Measurements from ENCODE around the gene SFXN3.
"Not testable (repeated sequence)": the region's sequence is repeated elsewhere in the genome, so short reads cannot be mapped to it uniquely, and the experiment has no call there.

Gene SFXN3

DNA sequence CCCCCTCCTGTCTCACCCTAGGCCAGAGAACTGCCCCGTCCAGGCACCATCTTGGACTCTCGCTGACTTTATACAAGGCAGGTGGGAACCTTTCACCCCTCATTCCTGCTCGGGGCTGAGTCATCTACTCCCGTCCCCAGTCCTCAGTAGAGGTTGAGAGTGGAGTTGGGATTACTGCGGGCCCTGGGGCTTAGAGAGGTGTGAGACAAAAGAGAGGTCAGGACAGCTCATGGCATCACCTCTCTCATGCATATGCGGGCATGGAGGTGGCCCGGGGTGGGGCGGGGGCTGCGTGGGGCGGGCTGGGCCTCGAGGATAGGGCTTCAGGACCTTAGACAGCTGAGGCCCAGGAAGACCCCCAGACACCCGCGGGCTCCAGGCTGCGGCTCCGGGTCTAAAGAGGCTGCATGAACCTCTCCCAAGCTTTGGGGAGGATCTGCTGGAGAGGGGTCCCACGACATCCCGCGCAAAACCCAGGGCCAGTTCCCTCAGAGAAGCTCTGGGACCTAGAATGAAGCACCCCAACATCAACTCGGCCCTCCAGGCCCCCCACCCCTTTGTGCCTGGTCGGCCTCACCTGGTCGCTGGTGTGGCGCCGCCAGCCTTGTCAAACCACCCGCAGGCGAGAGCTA is 422 bp upstream of the SFXN3 start:
- peak overlapping the region; percentile 51; the same call in 1 of the 2 replicates for H3K4me3 ChIP-seq (ENCODE audit: low read length)
- no peak for TF ChIP-seq ZNF274 (IDR thresholded peaks at IDR 0.05; ENCODE audit: low read depth, low read length)

DNA sequence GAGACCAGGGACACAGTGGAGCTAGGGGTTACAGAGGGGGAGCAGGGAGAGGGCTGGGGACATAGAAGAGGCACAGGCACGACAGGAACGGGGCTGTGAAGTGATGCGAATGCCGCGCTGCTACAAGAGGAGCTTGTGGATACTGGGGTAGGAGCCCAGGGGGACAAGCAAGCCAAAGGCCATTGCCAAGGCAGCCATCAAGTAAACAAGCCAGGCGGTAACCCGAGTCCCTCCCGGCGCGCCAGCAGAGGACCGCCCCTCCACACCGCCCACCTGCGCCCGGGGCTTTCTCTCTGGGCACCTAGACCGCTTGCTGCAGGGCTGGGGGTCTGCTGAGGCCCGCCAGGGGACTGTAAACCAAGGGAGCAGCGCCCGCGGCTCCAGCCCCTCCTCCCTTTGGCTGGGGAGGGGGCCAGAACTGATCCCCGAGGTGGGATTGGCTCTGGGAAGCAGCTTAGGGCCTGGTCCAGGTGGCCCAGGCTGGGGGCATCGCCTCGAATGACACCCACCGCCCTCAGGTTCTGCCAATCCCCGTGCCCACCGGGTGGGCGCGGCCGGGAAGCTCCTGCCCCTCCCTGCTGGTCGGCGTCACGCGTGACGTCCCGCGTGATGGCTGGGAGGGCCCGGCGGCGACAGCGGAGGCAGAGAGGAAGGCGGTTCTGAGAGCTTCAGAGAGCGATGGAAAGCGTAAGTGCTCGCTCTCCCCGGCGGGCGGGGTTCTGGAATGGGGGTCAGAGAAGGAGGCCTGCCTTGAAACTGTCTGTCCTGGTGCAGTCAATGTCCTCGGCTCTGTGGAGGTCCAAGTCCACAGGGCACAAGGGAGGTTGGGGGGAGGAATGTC is 982 bp downstream of the SFXN3 start:
- peak overlapping the region; percentile 51; the same call in 1 of the 2 replicates for H3K4me3 ChIP-seq (ENCODE audit: low read length)
- TF ChIP-seq ZNF274 (IDR thresholded peaks at IDR 0.05; ENCODE audit: low read depth, low read length), result no peak

DNA sequence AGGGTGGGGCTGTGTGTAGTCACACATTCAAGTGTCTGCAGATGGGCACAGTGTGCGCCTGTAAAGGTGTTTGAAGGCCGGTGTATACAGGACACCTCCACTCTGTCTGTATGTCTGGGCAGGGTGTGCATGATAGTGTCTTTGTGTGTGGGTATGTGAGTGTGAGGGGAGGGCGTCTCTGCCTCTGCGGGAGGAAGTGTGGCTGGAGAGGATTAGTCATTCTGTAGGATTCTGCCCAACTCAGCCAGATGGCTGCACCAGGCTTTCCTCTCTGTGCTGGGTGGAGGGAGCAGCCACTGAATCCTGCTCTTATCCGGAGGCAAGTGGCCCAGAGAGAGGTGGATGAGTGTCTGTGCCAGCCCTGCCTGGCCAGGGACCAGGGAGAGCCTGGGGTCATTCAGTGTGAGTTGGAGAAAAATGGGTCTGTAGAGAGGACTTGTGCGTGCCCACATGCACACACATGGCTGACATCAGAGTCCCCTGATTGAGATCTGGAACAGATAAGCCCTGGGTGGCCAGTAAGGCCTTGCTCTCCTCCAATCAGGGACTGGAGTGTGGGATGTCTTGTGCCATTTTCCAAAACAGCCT is 1.7 kb downstream of the SFXN3 start:
- TF ChIP-seq ZNF274 (IDR thresholded peaks at IDR 0.05; ENCODE audit: low read depth, low read length), result no peak
- peak overlapping the region; percentile 51; the same call in 1 of the 2 replicates for H3K4me3 ChIP-seq (ENCODE audit: low read length)

DNA sequence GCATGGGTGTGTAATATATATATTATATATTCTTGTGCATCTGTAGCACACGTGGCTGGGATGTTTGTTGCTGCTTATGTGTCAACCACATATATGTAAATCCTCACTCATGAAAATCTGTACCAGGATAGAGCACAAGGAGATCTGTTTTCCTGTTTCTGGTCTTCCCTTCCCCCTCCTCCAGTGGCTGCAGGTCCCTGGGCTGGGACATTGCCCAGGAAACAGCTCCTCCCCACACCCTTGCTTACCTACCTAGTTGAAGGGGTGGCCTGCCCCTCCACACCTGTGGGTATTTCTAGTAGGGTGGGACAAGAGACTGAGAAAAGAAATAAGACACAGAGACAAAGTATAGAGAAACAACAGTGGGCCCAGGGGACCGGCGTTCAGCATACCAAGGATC is 2.2 kb downstream of the SFXN3 start:
- H3K4me3 ChIP-seq (ENCODE audit: low read length), result no peak overlapping the region
- no peak for TF ChIP-seq ZNF274 (IDR thresholded peaks at IDR 0.05; ENCODE audit: low read depth, low read length)

DNA sequence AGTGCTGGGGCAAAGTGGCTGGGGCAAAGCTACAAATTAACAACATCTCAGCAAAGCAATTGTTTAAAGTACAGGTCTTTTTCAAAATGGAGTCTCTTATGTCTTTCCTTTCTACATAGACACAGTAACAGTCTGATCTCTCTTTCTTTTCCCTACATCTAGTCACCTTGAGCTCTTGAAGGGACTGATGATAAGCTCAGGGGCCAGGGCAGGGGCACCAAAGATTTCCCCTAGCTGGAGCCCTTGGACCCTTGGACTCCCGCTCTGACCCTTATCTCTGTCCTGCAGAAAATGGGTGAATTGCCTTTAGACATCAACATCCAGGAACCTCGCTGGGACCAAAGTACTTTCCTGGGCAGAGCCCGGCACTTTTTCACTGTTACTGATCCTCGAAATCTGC is 3.4 kb downstream of the SFXN3 start:
- not testable (repeated sequence) for H3K4me3 ChIP-seq (ENCODE audit: low read length)

DNA sequence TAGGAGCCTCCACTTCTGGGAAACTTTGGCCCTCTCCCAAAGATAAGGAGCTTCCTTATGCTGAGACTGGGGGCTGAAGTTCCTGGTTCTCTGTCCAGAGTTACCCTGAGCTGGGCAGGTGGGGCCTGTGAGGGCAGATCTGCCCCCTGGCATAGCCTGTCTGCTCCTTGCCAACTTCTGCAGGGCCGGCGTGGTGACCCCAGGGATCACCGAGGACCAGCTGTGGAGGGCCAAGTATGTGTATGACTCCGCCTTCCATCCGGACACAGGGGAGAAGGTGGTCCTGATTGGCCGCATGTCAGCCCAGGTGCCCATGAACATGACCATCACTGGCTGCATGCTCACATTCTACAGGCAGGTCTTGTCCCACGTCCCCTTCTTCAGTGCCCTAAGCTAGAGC is 4.3 kb downstream of the SFXN3 start:
- TF ChIP-seq ZNF274 (IDR thresholded peaks at IDR 0.05; ENCODE audit: low read depth, low read length), result no peak
- no peak overlapping the region for H3K4me3 ChIP-seq (ENCODE audit: low read length)

DNA sequence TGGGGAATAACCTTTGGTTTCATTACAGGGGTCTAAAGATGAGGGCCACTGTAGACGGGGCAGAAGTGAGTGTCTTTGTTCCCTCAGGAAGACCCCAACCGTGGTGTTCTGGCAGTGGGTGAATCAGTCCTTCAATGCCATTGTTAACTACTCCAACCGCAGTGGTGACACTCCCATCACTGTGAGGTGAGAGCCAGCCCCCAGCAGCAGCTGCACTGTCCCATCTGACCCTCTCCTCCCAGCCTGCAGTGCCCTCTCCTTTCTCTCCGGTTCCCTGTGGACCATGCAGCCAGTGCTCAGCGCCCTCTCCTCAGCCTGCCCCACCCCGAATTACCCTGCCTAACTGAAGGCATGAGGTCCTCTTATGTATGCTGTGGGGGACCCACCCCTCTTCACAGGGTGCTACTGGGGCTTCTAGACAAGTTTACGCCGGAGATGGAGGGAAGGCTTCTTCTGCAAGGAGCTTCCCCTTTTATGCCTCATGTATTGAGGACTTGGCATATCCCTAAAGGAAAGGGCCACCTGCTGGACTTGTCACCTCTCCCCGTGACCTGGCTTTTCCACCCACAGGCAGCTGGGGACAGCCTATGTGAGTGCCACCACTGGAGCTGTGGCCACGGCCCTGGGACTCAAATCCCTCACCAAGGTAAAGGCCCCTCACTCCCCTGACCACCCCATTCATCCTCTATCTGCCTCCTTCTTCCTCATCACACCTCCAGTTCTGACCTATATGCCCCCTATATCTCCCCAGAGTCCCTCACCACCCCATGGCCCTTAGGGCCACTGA is 5.1 kb downstream of the SFXN3 start:
- TF ChIP-seq ZNF274 (IDR thresholded peaks at IDR 0.05; ENCODE audit: low read depth, low read length), result no peak
- H3K4me3 ChIP-seq (ENCODE audit: low read length), result no peak overlapping the region

DNA sequence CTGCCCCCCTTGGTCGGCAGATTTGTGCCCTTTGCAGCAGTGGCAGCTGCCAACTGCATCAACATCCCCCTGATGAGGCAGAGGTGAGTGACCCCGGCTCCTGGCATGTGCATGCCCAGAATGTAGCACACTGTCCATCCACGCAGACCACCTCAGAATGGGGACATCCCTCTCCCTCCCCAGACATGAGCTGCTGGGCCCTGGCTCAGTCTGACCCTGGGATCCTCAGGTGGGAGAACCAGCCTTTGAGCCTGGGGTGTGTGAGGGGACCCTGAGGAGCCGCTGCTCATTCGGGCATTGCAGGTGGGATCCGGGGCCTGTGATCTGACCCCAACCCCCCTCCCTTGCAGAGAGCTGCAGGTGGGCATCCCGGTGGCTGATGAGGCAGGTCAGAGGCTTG is 5.7 kb downstream of the SFXN3 start:
- no peak for TF ChIP-seq ZNF274 (IDR thresholded peaks at IDR 0.05; ENCODE audit: low read depth, low read length)
- H3K4me3 ChIP-seq (ENCODE audit: low read length), result no peak overlapping the region

DNA sequence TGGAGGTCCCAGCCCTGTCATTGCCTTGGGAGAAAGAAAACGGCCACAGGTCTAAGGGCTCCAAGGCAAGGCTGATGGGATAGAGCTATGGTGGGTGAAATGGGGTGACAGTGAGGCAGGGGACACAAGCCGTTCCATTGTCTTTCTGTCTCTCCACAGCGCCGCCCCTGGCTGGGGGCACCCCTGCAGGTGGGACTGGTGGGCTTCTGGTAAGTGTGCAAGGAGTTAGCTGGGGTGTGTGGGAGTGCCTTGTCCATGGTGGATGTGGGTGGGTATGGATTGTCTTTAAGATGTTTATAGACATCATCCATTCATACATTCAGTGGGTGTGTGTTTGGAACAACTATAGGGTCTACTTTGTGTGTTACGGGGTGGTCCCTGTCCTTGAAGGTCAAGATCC is 7.5 kb downstream of the SFXN3 start:
- TF ChIP-seq ZNF274 (IDR thresholded peaks at IDR 0.05; ENCODE audit: low read depth, low read length), result no peak
- H3K4me3 ChIP-seq (ENCODE audit: low read length), result no peak overlapping the region

DNA sequence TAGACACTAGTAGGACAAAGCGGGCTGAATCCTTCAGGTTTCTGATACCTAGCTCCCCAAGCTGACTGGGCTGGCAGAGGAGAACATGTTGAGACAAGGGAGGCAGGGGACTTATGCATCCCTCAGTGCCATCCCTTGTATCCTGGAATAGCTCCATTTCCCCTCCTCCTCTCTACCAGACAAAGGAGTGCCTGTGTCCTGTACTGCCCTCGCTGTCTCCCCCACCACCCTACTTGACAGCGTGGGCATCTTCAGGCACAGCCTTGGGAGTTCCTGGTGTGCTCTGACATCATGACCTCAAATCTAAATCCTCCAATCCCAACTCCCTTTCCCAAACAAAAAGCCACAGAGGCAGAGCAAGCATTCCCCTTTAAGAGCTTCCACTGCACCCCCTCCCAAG is 9.0 kb downstream of the SFXN3 start:
- no peak for TF ChIP-seq ZNF274 (IDR thresholded peaks at IDR 0.05; ENCODE audit: low read depth, low read length)
- no peak overlapping the region for H3K4me3 ChIP-seq (ENCODE audit: low read length)

DNA sequence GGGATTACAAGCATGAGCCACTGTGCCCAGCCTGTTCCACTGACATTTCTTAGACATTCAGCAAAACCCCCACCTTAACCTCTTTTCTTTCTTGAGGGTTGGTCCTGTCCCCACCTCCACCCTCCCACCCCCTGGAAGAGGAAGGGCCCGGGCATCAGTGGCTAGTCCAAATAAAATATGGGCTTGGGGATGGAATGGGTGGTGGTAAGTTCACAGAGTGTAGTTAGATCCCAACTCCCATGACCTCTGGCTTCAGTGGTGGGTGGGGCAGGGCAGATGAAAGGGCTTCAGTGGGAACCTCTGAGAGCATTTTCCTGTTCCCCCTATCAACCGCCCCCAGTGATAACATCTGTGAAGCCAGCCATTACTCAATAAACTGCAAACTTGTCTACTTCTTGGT is 9.8 kb downstream of the SFXN3 start:
- H3K4me3 ChIP-seq (ENCODE audit: low read length), result no peak overlapping the region
- no peak for TF ChIP-seq ZNF274 (IDR thresholded peaks at IDR 0.05; ENCODE audit: low read depth, low read length)

DNA sequence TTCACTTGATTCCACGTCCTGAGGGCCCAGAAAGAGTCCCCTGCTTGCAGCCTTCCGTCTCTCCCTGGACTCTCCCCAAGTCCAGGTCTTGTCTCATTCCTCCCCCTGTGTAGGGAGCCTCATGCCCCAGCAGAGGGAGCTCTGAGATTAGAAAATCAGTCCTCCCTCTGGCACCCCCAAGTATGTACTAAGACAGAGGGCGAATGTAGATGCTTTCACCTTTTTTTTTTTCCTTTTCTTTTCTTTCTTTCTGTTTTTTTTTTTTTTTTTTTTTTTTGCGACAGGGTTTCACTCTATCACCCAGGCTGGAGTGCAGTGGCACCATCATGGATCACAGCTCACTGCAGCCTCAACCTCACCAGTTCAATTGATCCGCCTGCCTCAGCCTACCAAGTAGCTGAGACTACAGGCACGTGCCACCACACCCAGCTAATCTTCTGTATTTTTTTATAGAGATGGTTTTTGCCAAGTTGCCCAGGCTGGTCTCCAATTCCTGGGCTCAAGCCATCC is 10.3 kb downstream of the SFXN3 start:
- TF ChIP-seq ZNF274 (IDR thresholded peaks at IDR 0.05; ENCODE audit: low read depth, low read length), result no peak
- H3K4me3 ChIP-seq (ENCODE audit: low read length), result no peak overlapping the region

DNA sequence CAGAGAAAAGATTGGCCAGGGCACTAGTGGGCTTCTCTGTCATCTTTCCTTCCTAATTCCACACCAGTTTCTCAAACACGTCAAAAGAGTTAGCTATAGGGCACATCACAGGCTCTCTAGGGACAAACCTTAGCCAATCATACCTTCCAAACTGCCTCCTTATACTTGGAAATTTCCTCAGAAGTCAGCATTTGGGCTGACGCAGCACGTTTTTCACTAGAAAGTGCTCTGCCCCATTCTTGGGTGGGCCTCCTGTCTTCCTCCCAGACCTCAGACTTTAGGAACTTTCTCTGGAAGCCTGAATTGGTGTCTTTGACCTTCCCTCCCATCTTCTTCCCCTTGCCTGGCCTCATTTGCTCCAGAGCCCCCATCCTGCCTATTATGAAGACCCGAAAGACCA is 11.1 kb downstream of the SFXN3 start:
- TF ChIP-seq ZNF274 (IDR thresholded peaks at IDR 0.05; ENCODE audit: low read depth, low read length), result no peak
- H3K4me3 ChIP-seq (ENCODE audit: low read length), result no peak overlapping the region; the same call in 1 of the 2 replicates
